NOMO-1 (cell line): ENCODE measurements around the gene ZNF862.
"Not testable (repeated sequence)": the region's sequence is repeated elsewhere in the genome, so short reads cannot be mapped to it uniquely, and the experiment has no call there.

ENCODE experiments used
- DNase-seq, 2 experiments: peaks; one replicate each; lab custom pipeline; 2025; ENCODE audit not compliant: unreplicated experiment in 2 of 2; lab: John Stamatoyannopoulos, UW

Gene ZNF862

GRCh38 chr7:149823631-149824199, 14.5 kb upstream of the ZNF862 start:
- no peak for DNase-seq

GRCh38 chr7:149824301-149824741, 13.9 kb upstream of the ZNF862 start:
- no peak for DNase-seq

- DNase-seq: no peak
These were observed 13.2 kb upstream of the ZNF862 start for GRCh38 chr7:149824748-149825566.

- no peak for DNase-seq
These were observed 12.4 kb upstream of the ZNF862 start for GRCh38 chr7:149825567-149826343.

- no peak for DNase-seq
These were observed 11.7 kb upstream of the ZNF862 start for GRCh38 chr7:149826344-149827088.

GRCh38 chr7:149827089-149827981, 10.8 kb upstream of the ZNF862 start:
- no peak for DNase-seq

GRCh38 chr7:149828357-149829309, 9.5 kb upstream of the ZNF862 start:
- DNase-seq: no peak

GRCh38 chr7:149830527-149830926, 7.6 kb upstream of the ZNF862 start:
- not testable (repeated sequence) for DNase-seq

- DNase-seq: no peak
These were observed 7.0 kb upstream of the ZNF862 start for GRCh38 chr7:149830997-149831740.

GRCh38 chr7:149831741-149832219, 6.4 kb upstream of the ZNF862 start:
- no peak for DNase-seq

- DNase-seq: no peak
These were observed 5.7 kb upstream of the ZNF862 start for GRCh38 chr7:149832332-149833041.

GRCh38 chr7:149833495-149834130, 4.6 kb upstream of the ZNF862 start:
- DNase-seq: no peak

- DNase-seq: no peak
These were observed 3.6 kb upstream of the ZNF862 start for GRCh38 chr7:149834601-149835000.

GRCh38 chr7:149836434-149836833, 1.7 kb upstream of the ZNF862 start:
- DNase-seq: no peak

GRCh38 chr7:149837564-149838223, 481 bp upstream of the ZNF862 start:
- DNase-seq: no peak

GRCh38 chr7:149838992-149839408, 825 bp downstream of the ZNF862 start:
- DNase-seq: no peak
